Germinal center (tissue), 1 donor: ENCODE data around the gene MAST4.

Experiments
- DNase-seq: peaks from one replicate; pipeline ENCODE4 v3.0.0; 2012; ENCODE audit warnings: mixed read lengths, low spot score

Gene MAST4

GRCh38 chr5:66963559-66963971, 367.4 kb downstream of the MAST4 start:
- DNase-seq: no peak

GRCh38 chr5:66966439-66966838, 370.2 kb downstream of the MAST4 start:
- no peak for DNase-seq

DNA sequence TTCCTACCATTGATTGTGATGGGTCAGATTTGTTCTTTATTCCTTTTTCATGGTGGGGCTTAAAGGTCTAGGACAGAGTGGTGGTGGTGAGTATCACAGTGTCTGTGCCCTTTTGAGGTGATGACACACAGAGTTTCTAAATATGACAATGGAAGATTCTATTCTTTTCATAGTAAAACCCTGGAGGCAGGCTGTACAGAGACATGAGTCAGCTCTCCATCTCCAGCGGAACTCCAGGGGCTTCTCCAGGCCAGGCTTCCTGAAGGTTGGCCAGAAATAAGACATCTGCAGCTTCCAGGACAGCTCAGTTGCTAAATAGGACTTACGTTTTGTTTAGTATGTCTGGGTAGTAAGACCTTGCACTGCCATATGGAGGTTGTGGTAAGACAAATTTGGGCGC, 370.9 kb downstream of the MAST4 start:
- no peak for DNase-seq

GRCh38 chr5:66967826-66968262, 371.7 kb downstream of the MAST4 start:
- no peak for DNase-seq

- no peak for DNase-seq
These were observed 373.3 kb downstream of the MAST4 start for GRCh38 chr5:66969484-66969883.

DNA sequence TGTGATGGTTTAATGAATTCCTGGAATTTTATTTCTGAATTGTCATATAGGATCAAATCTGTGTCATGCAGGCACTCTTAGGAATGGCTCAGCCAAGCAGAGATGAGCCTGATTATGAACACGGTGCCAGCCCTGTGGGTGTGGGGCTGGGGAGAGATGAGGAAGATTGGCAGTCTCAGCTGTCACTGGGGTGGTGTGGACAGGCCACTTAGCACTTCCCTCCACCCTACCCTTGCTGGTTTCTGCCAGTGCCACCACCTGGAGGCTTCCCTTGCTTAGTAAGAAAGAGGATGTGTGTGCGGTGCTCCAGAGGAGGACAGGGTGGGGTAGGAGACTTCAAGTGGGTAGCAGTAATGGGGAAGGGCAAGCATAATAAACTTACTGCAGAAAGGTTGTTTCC, 373.8 kb downstream of the MAST4 start:
- no peak for DNase-seq

- DNase-seq: no peak
These were observed 375.8 kb downstream of the MAST4 start for GRCh38 chr5:66972004-66972403.

GRCh38 chr5:66974256-66974655, 378.1 kb downstream of the MAST4 start:
- DNase-seq: no peak

GRCh38 chr5:66976108-66976507, 379.9 kb downstream of the MAST4 start:
- DNase-seq: no peak

DNA sequence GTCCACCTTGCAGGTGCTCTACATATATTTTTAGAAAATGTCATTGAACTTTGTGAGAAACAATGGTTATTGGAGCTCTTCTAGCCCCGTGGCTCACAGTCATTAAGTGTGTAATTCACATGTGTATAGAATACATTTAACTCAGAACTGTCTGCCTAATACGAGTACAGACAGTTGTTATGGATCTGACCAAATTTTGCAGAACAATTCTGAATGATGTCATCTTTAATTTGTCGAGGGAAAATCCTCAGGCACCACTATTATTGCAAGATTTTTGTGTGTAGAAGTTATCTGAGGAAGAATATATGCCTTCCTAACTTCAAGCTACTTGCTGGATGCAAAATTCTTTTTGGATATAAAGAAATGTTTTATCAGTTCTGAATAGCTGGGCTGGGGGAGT, 383.5 kb downstream of the MAST4 start:
- DNase-seq: no peak

DNA sequence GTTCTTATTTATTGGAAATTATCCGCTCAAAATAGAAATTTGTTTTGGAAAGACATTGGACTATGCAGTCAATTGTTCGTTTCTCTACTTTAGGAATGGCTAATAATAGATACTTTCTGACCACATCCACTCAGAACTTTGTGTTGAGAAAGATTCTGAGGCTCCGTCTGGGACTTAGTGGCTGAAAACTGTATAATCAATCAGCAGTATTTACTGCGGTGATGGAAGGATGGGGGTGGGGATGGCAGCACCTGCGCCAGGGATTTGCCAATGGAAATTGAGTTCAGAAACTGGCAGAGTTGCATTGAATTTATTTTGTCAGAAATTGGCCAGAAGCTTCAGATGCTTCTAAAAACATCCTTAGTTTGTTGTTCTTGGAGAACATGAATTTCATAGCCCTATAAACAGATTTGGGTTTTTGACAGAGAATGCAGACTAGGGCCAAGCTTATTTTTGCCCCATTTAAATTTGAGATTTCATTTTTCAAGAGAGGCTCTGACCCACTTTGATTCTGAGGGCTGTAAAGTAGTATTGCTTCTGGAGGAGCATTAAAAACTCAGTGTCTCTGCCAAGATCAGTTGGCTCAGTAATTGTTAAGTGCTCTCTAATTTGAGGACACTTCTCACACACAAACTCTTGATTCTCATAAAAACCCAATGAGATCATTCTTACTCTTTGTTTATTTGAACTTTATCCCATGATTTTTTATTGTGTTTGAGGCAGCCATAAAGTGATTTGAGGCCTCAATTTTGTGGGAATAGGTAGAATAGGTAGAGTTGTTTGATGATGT, 385.3 kb downstream of the MAST4 start:
- no peak for DNase-seq

DNA sequence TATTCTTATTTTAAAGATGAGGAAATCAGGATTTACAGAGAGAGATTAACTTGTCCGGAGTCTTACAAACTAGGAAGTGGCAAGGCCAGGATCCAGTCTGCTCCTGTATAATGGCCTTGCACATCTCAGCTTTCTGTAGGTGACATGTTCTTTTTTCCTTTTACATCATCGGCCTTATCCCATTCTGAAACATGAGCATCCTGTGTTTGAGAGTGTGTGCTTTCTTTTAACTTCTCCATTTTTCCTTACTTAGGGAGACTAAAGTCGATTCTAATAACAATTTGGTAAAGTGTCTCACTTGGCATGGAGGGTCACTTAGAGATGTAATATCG, 385.8 kb downstream of the MAST4 start:
- no peak for DNase-seq

DNA sequence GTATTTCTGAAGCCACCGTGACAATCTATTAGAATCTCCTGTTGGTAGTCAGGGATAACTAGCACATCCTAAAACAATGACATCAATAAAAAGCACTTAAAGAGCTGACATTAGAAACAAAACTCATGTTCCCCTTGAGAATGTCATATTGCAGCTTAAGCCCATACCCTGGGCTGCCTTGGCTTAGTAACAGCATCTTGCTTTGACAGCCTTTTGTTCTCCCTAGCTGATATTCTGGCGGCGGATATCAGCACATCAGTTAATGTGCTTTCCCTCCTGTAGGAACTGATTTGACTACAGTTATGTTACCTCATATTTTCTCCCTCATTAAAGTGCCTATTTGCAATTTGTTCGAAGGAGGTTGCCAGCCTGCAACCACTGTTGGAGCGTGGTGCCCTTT, 386.3 kb downstream of the MAST4 start:
- no peak for DNase-seq

DNA sequence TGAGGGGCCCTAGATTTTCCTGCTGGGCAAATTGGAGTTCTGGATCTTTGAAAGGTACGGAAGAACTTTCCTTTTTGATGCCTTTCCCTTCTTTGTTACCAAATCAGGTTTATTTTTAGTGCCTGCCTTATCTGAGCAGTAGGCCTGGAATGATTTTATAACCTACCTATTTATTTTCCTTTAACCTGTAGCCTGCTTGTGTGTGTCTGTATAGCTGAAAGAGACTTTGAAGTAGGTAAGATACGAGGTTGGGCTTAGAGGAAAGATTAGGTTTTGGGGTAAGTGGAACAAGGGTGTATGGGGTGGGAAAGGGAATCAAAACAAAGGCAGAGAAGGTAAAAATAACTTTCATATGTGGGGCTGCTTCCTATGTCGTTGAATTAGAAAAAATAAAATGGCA, 389.2 kb downstream of the MAST4 start:
- no peak for DNase-seq

- DNase-seq: no peak
These were observed 389.8 kb downstream of the MAST4 start for GRCh38 chr5:66986009-66986408.

GRCh38 chr5:66986534-66986933, 390.3 kb downstream of the MAST4 start:
- no peak for DNase-seq

GRCh38 chr5:66987126-66987525, 390.9 kb downstream of the MAST4 start:
- DNase-seq: no peak

GRCh38 chr5:66987540-66987939, 391.3 kb downstream of the MAST4 start:
- DNase-seq: no peak

DNA sequence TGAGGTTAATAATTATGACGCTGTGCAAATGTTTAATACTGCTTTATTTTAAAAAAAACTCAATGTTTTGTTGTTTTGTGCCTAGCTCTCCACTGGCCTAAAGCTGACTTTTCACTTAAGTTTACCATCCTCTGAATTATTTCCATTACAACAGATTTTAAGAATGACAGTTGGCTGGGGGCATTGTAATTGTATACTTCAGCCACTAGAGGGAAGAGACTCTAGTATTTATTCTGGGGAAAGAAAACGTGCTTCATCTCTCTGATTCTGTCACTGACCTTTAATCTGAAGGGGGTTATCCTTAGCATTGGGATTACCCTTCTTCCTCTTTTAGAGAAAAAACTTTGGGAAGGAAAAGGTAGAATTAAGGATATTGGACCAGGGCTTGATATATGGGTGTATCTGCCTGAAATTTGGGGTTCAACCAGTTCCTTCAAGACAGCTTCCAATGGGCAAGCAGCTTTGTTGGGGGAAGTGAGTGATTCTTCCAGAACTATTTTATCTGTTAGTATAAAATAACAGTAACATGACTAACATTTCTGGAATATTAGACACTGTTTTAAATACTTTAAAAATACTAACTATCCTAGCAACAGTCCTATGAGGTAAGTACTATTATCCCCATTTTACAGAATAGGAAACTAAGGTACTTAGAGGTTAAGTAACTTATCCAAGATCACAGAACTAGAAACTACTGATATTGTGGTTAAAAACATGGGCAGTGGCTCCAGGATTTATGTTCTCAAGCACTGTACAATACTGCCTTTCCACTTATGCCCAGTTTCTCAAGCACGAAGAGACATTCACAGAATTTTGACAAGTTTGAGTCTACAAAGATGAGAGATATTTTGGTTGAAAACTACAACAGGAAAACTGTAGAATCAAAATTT, 392.0 kb downstream of the MAST4 start:
- DNase-seq: peak; percentile 21

GRCh38 chr5:66989286-66989685, 393.1 kb downstream of the MAST4 start:
- DNase-seq: no peak

GRCh38 chr5:66989781-66990180, 393.6 kb downstream of the MAST4 start:
- DNase-seq: no peak

GRCh38 chr5:66991746-66992145, 395.6 kb downstream of the MAST4 start:
- no peak for DNase-seq

DNA sequence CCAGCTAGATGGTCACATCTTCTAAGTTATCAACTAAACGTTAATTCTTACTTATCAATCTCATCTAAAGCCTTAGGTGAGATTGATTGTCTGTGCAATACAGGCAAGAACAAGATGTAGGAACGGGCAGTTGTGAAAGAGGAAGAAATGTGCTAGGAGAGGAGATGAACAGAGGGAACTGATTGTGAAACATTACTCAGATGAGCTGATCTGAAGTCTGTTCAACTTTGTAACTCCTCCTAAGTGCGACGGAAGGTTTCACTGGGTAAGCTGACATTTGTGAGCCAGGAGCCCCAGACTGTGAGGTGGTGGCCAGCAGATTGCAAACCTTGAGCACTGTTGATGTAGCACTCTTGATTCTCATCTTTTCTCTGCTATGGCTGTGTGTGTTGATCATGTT, 396.4 kb downstream of the MAST4 start:
- DNase-seq: no peak
